Gastroesophageal sphincter (tissue), 4 donors: ENCODE measurements around the gene PIGU. TPM values are rescaled to one million over a fixed set of nuclear protein-coding genes. Genes with fewer than 3 reads are reported as not detected.
A peak's percentile ranks its signal among the peaks of the same experiment; 100 is the strongest.
"Not testable (repeated sequence)": the region's sequence is repeated elsewhere in the genome, so short reads cannot be mapped to it uniquely, and the experiment has no call there.

Experiments
- ATAC-seq: fragments of 150-250 bp; one replicate; pipeline ENCODE4 v1.9.1; 2016; ENCODE audit warnings: mild to moderate bottlenecking, moderate library complexity
- H3K27ac ChIP-seq, 4 donors: fragments of 200-600 bp; sonication (generic) in 3 of 4; 1 replicate in 3 of 4; 2 replicates in 1 of 4; pipeline ENCODE4 v1.5.1; 2016 to 2019
- H3K27me3 ChIP-seq: fragments of 200-600 bp; sonication (generic); one replicate; pipeline ENCODE4 v1.5.1; 2019
- H3K36me3 ChIP-seq, 2 donors: fragments of 200-600 bp; sonication (generic); one replicate each; pipeline ENCODE4 v1.5.1; 2019; ENCODE audit warnings: control low read depth in 1 of 2
- H3K4me1 ChIP-seq, 3 donors: fragments of 200-600 bp; sonication (generic); 1 replicate in 2 of 3; 2 replicates in 1 of 3; pipeline ENCODE4 v1.5.1; 2016 to 2019; ENCODE audit warnings: control low read depth in 2 of 3
- H3K4me3 ChIP-seq, 2 donors: fragments of 200-600 bp; sonication (generic); one replicate each; pipeline ENCODE4 v1.5.1; 2019; ENCODE audit warnings: mild to moderate bottlenecking in 1 of 2, moderate library complexity in 1 of 2
- H3K9me3 ChIP-seq, 3 donors: fragments of 200-600 bp; sonication (generic); one replicate each; pipeline ENCODE4 v1.5.1; 2017 to 2019; ENCODE audit warnings: control low read depth in 2 of 3
- EP300 ChIP-seq: sonication (generic); formaldehyde crosslinking; IDR thresholded peaks from one replicate; pipeline ENCODE4 v1.6.1; 2017; ENCODE audit warnings: antibody characterized with exemption, mild to moderate bottlenecking
- POLR2A ChIP-seq, 2 donors: fragments of 450-650 bp; IDR thresholded peaks; one replicate each; pipeline ENCODE4 v1.6.1; 2017; ENCODE audit warnings: antibody characterized with exemption in 2 of 2, mild to moderate bottlenecking in 2 of 2, moderate library complexity in 1 of 2
- POLR2AphosphoS5 ChIP-seq: sonication (generic); formaldehyde crosslinking; IDR thresholded peaks from one replicate; pipeline ENCODE4 v1.6.1; 2017; ENCODE audit warnings: antibody characterized with exemption
- WGBS, 2 donors: methylation state at CpG; one replicate each; pipeline ENCODE4 v1.1.5; 2018; ENCODE audit warnings: low coverage in 1 of 2; 5-methylcytosine and 5-hydroxymethylcytosine counted together
- total RNA-seq, 4 donors: library from RNA; depleted of rRNA; stranded (reverse); fragments of >200 nt; gene quantifications; one replicate each; pipeline ENCODE4 v1.1.0, GENCODE V29; 2016
- TF ChIP-seq, protein P1 (sequence below), 4 experiments: fragments of 200-600 bp in 2 of 4; fragments of 450-650 bp in 2 of 4; sonication (generic) in 1 of 4; IDR thresholded peaks; one replicate each; pipeline ENCODE4 v1.5.1; 2017 to 2019; ENCODE audit warnings: antibody characterized with exemption in 4 of 4, mild to moderate bottlenecking in 2 of 4, moderate library complexity in 2 of 4

Gene PIGU
- total RNA-seq, 4 donors from 2014 or later, result 5.4 to 11.8 (median 10.8) TPM

DNA sequence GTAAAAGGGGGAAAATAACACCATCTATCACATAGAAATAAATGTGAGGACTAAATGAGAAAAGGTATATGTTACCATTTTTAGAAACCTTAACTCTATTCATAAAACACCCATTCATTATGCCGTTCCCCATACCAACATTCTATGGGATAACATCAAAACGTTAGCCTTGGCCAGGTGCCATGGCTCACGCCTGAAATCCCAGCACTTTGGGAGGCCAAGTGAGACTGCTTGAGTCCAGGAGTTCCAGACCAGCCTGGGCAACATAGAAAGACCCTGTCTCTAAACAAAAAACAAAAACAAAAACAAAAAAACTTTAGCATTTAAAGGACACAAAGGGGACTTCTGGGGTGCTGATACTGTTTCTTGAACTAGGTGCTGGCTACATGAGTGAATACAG, 1.3 kb downstream of the PIGU start:
- H3K4me1 ChIP-seq, result peaks cover 0 to 24% (median 5%) of the 10 kb centered on the region in 3 donors
- WGBS, 2 donors, result 0 to 24% methylated on average over 3 of the region's 3 CpGs
- H3K27me3 ChIP-seq, result no peaks in the 10 kb centered on the region
- H3K9me3 ChIP-seq, result no peaks in the 10 kb centered on the region
- H3K36me3 ChIP-seq, result no peaks in the 10 kb centered on the region
- H3K27ac ChIP-seq, result peak overlapping the region in 2 of 4 donors; percentile 81 to 85
- TF ChIP-seq POLR2A (IDR thresholded peaks at IDR 0.05) (no peak), EP300 (no peak), POLR2AphosphoS5 (no peak)
- TF ChIP-seq, protein P1, sequence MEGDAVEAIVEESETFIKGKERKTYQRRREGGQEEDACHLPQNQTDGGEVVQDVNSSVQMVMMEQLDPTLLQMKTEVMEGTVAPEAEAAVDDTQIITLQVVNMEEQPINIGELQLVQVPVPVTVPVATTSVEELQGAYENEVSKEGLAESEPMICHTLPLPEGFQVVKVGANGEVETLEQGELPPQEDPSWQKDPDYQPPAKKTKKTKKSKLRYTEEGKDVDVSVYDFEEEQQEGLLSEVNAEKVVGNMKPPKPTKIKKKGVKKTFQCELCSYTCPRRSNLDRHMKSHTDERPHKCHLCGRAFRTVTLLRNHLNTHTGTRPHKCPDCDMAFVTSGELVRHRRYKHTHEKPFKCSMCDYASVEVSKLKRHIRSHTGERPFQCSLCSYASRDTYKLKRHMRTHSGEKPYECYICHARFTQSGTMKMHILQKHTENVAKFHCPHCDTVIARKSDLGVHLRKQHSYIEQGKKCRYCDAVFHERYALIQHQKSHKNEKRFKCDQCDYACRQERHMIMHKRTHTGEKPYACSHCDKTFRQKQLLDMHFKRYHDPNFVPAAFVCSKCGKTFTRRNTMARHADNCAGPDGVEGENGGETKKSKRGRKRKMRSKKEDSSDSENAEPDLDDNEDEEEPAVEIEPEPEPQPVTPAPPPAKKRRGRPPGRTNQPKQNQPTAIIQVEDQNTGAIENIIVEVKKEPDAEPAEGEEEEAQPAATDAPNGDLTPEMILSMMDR (IDR thresholded peaks at IDR 0.05), result no peak
- no peak overlapping the region for H3K4me3 ChIP-seq
- no peak for ATAC-seq

DNA sequence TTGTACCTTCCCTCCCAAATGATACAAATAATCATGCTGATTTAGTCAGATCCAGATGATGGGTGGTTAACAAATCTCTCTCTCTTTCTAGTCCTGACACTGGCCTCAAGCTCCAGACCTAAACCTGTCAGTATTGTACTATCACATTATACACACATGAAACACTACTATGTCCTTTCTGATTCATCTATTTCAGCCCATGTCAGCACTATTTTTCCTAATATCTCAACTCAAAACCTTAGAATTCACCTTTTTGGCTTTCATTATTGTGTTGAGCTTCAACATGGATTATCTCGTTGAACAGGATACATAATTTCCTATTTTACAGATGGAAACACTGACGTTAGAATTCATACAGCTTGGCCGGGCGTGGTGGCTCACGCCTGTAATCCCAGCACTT, 3.5 kb downstream of the PIGU start:
- Histone ChIP-seq H3K4me3 (no peak overlapping the region), H3K27me3 (no peaks in the 10 kb centered on the region), H3K36me3 (no peaks in the 10 kb centered on the region), H3K27ac (no peak overlapping the region), H3K9me3 (no peaks in the 10 kb centered on the region), H3K4me1 (peaks cover 0 to 24% (median 5%) of the 10 kb centered on the region in 3 donors)
- TF ChIP-seq POLR2AphosphoS5 (no peak), POLR2A (IDR thresholded peaks at IDR 0.05) (no peak), EP300 (no peak)
- TF ChIP-seq, protein P1 (IDR thresholded peaks at IDR 0.05), result no peak
- no peak for ATAC-seq
- WGBS, 2 donors, result 86% methylated on average over 1 to 3 of the region's 5 CpGs

DNA sequence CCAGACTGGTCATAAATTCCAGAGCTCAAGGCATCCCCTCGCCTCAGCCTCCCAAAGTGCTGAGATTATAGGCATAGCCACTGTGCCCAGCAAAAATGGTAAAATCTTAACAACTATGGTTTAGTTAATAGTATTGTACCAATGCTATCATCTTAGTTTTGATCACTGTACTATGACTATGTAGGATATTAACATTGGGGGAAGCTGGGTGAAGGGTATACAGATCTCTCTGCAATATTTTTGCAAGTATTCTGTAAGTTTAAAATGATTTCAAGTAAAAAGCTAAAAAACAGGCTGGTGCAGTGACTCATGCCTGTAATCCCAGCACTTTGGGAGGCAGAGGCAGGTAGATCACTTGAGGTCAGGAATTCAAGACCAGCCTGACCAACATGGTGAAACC, 7.8 kb downstream of the PIGU start:
- H3K36me3 ChIP-seq, result no peaks in the 10 kb centered on the region
- H3K9me3 ChIP-seq, result no peaks in the 10 kb centered on the region
- H3K4me1 ChIP-seq, result no peaks in the 10 kb centered on the region
- TF ChIP-seq POLR2A (IDR thresholded peaks at IDR 0.05), result no peak
- TF ChIP-seq, protein P1 (IDR thresholded peaks at IDR 0.05), result no peak
- no peak for TF ChIP-seq EP300
- no peak for TF ChIP-seq POLR2AphosphoS5
- no peaks in the 10 kb centered on the region for H3K27me3 ChIP-seq
- 100% methylated on average over 1 of the region's 1 CpG; no CpG with 5 or more reads in 1 of the 2 donors for WGBS, 2 donors
- no peak overlapping the region for H3K4me3 ChIP-seq
- H3K27ac ChIP-seq, result no peak overlapping the region
- ATAC-seq, result no peak

DNA sequence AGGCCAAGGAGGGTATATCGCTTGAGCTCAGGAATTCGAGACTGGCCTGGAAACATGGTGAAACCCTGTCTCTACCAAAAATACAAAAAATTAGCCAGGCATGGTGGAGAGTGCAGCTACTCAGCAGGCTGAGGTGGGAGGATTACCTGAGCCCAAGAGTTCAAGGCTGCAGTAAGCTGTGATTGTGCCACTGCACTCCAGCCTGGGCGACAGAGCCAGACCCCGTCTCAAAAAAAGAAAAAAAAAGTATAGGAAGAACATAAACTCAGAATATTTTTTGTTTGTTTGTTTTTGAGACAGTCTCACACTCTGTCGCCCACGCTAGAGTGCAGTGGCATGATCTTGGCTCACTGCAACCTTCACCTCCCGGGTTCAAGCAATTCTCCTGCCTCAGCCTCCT, 12.1 kb downstream of the PIGU start:
- H3K4me3 ChIP-seq, H3K36me3 ChIP-seq, H3K9me3 ChIP-seq, H3K27me3 ChIP-seq, H3K4me1 ChIP-seq, ATAC-seq, H3K27ac ChIP-seq: not testable (repeated sequence)
- WGBS, 2 donors, result 93 to 99% methylated on average over 7 of the region's 7 CpGs

DNA sequence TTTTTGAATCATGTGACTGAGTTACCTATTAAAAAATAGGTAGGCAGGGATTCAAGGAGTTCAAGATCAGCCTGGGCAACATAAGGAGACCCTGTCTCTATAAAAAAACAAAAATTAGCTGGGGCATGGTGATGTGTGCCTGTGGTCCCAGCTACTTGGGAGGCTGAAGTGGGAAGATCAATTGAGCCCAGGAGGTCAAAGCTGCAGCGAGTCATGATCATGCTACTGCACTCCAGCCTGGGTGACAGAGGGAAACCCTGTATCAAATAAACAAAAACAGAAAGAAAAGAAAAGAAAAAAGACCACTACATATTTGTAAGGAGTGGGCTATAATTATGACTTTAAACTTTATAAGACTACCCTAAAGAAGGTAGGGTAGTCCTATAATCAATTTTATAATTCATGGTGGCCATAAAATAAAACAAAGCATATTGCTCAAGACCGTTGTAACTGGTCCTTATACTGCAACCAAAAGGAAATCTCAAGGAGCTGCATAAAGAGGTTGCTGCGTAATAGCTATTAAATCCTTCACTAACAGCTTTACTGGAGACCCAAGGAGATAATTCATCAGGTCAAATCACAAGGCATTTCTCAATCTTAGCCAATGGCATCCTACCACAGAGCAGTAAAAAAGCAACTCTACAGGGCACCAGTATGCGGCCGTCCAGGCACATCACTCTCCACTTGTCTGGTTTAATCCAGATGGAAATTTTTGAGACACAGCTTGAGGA, 13.5 kb downstream of the PIGU start:
- Histone ChIP-seq H3K36me3 (no peaks in the 10 kb centered on the region), H3K4me3 (no peak overlapping the region), H3K4me1 (no peaks in the 10 kb centered on the region), H3K9me3 (no peaks in the 10 kb centered on the region), H3K27me3 (no peaks in the 10 kb centered on the region), H3K27ac (no peak overlapping the region)
- WGBS, 2 donors, result 90 to 92% methylated on average over 4 to 5 of the region's 5 CpGs
- TF ChIP-seq, protein P1 (IDR thresholded peaks at IDR 0.05), result no peak
- no peak for TF ChIP-seq POLR2AphosphoS5
- no peak for TF ChIP-seq POLR2A (IDR thresholded peaks at IDR 0.05)
- no peak for TF ChIP-seq EP300
- ATAC-seq, result no peak

DNA sequence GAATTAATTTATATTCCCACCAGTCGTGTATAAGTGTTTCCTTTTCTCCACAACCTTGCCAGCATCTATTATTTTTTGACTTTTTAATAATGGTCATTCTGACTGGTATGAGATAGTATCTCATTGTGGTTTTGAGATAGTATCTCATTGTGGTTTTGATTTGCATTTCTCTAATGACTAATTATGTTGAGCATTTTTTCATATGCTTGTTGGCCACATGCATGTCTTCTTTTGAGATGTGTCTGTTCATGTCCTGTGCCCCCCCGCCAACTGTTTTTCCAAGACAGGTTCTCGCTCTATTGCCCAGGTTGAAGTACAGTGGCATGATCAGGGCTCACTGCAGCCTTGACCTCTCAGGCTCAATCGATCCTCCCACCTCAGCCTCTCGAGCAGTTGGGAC, 15.1 kb downstream of the PIGU start:
- ATAC-seq, H3K9me3 ChIP-seq, H3K4me3 ChIP-seq, H3K36me3 ChIP-seq, H3K27me3 ChIP-seq, H3K27ac ChIP-seq, H3K4me1 ChIP-seq: not testable (repeated sequence)
- WGBS, 2 donors, result 90% methylated on average over 5 of the region's 5 CpGs

DNA sequence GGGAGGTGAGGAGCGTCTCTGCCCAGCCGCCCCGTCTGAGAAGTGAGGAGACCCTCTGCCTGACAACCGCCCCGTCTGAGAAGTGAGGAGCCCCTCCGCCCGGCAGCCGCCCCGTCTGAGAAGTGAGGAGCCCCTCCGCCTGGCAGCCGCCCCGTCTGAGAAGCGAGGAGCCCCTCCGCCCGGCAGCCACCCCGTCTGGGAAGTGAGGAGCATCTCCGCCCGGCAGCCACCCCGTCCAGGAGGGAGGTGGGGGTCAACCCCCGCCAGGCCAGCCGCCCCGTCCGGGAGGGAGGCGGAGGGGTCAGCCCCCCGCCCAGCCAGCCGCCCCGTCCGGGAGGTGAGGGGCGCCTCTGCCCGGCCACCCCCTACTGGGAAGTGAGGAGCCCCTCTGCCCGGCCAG, 18.2 kb downstream of the PIGU start:
- not testable (repeated sequence) for H3K4me1 ChIP-seq, H3K27ac ChIP-seq, H3K9me3 ChIP-seq, H3K27me3 ChIP-seq, H3K36me3 ChIP-seq, H3K4me3 ChIP-seq, ATAC-seq
- no CpG with 5 or more reads among the region's 31 CpGs for WGBS, 2 donors
